ENCODE data around the gene IRX5. TPM values are rescaled to one million over a fixed set of nuclear protein-coding genes. Genes with fewer than 3 reads are reported as not detected.

Gene IRX5
- polyA plus RNA-seq, 4 donors = 1.3 to 10.7 (median 7.4) TPM

GRCh38 chr16:54929090-54930004 is 1.3 kb upstream of the IRX5 start:
- DNase-seq (ENCODE audit: low read depth in 4 of 4, low spot score in 3 of 4) = peak; percentile 95 to 99 (median 97)

DNA sequence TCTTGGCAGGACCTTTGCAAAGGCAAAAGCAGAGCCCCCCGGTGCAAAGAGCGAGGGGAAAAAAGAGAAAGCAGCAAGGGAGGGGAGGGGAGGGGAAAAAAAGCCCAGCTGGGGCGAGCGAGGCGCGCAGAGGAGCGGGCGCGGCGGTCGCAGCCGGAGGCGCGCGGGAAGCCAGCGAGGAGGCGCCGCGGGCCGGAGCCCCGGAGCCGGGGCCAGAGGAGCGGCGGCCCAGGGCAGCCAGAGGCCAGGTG is 129 bp downstream of the IRX5 start:
- no peak for DNase-seq (ENCODE audit: low read depth in 4 of 4, low spot score in 3 of 4)

DNA sequence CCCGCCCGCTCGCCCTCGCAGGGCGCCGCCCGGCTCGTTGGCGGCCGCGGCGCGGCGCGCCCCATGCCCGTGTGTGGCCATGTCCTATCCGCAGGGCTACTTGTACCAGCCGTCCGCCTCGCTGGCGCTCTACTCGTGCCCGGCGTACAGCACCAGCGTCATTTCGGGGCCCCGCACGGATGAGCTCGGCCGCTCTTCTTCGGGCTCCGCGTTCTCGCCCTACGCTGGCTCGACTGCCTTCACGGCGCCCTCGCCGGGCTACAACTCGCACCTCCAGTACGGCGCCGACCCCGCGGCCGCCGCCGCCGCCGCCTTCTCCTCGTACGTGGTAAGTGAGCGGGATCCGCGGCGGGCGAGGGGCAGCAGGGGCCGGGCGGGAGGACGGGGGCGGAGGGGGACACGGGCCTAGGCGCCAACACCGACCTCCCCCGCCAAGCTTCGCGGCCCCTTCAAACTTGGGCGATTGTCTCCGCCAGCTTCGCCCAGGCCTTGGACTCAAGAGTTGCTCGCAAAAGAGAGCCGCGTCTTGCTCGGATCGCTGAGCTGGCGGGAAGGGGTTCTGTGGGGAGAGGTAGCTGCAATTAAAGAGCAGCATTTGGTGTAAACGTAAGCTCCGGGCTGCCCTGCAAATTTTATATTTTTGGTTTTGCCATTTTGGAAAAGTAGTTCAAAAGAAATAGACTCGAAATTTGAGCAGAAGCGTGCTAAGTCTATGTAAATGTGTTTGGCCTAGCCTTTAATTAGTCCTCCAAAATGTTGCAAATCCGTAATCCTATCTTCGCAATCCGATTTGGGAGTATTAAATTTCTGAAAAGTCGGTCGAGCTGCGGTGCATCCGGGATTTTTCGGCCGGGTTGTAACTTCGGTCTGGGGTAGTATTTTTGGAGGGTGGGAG is 702 bp downstream of the IRX5 start:
- DNase-seq (ENCODE audit: low read depth in 4 of 4, low spot score in 3 of 4) = no peak

DNA sequence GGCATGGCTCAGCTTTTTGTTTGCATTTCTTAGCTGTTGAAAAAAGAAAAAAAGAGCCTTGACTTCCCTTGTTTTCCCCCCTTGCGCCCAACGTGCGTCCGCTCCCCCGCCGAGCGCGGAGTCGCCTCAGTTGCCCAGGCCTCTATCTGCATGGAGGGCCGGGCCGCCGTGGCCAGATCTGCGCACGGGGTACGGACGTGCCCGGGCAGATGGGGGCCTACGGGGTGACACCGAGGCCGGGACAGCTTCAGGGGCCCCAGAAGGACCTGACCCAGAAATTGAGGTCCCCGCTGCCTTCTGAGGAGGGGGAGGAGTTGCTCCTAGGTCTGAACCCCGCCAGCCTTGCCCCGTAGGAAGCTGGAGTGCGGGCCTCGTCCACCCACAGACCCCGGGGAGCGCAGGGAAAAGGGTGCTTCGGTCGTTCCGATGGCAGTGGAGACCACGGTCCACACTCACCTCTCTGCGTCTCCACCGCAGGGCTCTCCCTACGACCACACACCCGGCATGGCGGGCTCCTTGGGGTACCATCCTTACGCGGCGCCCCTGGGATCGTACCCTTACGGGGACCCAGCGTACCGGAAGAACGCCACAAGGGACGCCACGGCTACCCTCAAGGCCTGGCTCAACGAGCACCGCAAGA is 1.5 kb downstream of the IRX5 start:
- DNase-seq (ENCODE audit: low read depth in 4 of 4, low spot score in 3 of 4) = no peak

DNA sequence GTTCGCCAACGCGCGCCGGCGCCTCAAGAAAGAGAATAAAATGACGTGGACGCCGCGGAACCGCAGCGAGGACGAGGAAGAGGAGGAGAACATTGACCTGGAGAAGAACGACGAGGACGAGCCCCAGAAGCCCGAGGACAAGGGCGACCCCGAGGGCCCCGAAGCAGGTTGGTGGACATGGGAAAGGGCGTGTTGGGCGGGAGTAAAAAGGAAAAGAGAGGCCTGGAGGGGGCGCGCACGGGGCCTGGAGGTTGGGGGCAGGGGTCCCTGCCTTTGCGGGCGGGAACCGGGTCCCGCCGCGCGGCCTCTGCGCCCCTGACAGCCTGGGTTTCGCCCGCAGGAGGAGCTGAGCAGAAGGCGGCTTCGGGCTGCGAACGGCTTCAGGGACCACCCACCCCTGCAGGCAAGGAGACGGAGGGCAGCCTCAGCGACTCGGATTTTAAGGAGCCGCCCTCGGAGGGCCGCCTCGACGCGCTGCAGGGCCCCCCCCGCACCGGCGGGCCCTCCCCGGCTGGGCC is 2.1 kb downstream of the IRX5 start:
- DNase-seq (ENCODE audit: low read depth in 4 of 4, low spot score in 3 of 4) = no peak

DNA sequence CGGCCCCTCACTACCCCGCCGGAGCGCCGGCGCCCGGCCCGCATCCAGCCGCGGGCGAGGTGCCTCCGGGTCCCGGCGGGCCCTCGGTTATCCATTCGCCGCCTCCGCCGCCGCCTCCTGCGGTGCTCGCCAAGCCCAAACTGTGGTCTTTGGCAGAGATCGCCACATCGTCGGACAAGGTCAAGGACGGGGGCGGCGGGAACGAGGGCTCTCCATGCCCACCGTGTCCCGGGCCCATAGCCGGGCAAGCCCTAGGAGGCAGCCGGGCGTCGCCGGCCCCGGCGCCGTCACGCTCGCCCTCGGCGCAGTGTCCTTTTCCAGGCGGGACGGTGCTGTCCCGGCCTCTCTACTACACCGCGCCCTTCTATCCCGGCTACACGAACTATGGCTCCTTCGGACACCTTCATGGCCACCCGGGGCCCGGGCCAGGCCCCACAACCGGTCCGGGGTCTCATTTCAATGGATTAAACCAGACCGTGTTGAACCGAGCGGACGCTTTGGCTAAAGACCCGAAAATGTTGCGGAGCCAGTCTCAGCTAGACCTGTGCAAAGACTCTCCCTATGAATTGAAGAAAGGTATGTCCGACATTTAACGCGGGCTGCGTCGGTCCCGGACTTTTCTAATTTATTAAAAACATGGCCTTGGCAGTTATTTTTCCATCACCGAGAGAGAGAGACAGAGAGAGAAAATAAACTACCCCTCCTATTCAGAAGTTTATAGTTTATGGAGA is 2.8 kb downstream of the IRX5 start:
- DNase-seq (ENCODE audit: low read depth in 4 of 4, low spot score in 3 of 4) = no peak

GRCh38 chr16:54934481-54935265 is 4.0 kb downstream of the IRX5 start:
- no peak for DNase-seq (ENCODE audit: low read depth in 4 of 4, low spot score in 3 of 4)

DNA sequence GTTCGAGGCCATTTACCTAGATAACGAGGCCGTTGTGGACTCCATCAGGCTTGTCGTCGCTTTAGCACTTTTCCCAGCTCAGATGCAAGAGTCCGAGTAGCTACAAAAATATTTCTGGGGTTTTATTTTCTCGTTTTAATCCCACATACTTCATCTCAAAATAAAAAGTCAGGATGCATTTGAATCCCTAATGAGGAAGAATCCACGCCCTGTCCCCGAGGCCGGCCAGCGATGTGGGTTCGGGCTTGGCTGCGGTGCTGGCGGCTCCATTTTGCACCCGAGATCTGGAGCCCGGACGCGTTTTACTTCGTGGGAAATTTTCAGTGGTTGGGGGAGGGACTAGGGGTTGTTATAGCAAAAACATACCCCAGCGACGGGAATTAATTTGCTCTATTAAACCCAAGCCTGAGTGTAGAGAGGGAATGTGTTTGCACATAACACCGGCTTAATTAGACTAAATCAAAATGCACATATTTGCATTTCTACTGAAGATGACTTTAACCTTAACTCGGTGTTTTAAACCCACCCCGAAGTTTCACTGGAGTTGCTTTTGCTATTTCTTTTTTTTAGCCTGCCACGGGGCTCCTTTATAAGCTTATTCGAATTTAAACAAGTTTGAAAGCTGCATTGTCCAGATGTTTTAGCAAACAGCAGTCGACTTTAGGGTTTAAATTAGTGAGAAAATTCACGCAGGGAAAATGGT is 4.8 kb downstream of the IRX5 start:
- DNase-seq (ENCODE audit: low read depth in 4 of 4, low spot score in 3 of 4) = no peak

GRCh38 chr16:54936201-54936978 is 5.7 kb downstream of the IRX5 start:
- DNase-seq (ENCODE audit: low read depth in 4 of 4, low spot score in 3 of 4) = no peak

DNA sequence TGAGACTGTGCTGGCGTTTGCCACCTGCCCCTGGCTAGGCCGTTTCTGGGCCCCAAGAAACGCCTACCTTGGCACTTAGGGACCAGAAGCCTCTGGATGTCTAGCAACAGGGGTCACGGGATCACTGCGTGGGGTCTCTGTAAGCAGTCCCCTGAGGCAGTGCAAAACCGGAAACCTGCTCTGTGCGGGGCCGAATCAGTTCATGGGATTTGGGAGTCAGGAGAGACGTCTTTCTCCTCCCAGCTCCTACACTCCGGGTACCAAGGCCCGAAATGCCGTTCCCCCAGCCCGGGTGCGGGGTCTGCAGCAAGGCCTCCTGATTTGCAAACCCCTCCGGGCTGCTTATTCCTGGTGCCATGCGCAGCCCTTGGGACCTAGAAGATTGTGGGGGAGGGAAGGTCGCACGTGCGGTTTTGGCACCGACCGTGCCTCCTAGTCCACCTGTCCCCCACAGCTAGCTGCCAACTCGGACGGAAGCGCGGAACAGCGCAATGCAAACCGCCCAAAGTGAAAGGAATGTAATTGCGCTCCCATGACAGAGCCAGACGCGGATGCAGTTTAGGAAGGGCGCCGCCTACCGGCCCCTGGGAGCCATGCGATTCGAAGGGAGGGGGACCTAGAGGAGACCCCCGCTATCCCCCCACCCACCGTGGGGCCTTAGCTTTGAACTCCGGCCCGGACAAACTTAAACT is 6.5 kb downstream of the IRX5 start:
- DNase-seq (ENCODE audit: low read depth in 4 of 4, low spot score in 3 of 4) = no peak

DNA sequence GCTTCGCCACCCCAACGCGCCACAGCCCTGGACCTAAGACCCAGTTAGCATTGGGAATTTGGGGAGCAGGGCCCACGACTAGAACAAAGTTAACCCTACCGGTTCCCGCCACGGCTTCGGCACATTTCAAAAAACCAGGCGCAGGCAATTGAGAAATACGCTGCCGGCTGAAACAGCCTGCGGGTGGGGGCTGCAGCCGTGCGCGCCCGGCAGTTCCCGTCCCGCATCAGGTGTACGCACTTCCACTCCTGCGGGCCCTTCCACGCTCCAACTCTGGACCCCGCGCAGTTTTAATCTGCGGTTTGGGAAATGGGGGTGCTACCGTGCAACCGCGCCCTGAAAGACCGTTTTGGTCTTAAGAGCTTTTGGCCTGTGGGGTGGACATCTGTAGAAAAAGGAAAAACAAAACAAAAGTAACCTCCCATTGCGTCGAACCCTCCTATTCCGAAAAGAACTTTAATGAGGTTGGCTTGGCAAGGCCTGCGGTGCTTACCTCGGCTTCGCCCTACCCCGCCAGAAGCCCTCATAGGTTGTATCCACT is 7.1 kb downstream of the IRX5 start:
- no peak for DNase-seq (ENCODE audit: low read depth in 4 of 4, low spot score in 3 of 4)

DNA sequence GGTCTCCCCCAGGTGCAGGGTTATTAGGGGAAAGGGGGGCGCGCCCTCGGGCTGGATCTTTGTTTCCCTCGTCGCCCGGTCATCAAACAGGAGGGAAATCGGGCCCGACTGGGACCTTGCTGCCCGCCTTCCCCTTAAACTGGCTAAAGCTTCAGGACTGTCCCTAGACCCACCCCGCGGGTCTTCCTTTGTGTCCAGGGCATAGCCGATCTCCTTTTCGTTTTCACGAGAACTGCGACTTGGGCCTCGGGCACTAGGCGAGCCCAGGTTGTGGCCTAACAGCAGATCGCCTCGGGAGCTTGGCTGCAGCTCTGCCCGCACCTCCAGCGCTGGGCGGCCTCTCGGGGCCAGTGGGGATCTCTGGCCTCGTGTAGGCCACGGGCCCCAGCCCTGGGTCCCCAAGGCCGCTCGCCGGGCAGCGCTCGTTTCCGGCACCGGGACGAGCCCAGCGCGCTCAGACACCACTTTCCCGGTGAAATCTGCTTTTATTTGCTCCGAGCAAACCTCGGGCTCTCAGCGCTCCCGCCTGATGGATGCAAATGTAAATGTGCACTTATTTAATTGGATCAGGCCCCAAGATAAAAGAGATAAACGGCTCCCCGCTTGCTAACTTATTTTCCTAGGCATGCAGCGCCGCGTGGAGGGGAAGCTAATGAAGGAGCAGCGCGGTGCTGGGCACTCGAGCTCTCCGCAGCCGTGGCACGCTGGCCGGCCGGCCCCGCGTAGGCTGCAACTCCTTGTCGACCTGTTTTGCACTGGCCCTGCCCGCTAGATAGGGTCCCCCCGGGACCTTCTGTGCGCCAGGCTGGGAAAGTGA is 7.8 kb downstream of the IRX5 start:
- DNase-seq (ENCODE audit: low read depth in 4 of 4, low spot score in 3 of 4) = no peak

DNA sequence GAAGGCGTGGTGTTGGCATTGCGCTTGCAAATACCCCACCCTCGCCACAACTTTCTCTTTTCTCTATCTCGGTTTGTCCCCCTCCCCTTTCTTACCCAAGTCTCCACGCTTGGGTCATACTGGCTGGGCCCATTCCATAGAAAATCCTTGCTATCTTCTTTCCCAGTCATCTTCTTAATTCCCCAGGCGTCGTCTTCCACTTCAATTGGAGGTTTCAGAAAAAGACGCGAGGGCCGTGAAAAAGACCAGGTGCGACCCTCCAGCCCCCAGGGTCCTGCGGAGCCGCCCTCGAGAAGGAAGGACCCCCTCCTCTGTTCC is 8.3 kb downstream of the IRX5 start:
- no peak for DNase-seq (ENCODE audit: low read depth in 4 of 4, low spot score in 3 of 4)

GRCh38 chr16:54939510-54940278 is 9.0 kb downstream of the IRX5 start:
- DNase-seq (ENCODE audit: low read depth in 4 of 4, low spot score in 3 of 4) = no peak

DNA sequence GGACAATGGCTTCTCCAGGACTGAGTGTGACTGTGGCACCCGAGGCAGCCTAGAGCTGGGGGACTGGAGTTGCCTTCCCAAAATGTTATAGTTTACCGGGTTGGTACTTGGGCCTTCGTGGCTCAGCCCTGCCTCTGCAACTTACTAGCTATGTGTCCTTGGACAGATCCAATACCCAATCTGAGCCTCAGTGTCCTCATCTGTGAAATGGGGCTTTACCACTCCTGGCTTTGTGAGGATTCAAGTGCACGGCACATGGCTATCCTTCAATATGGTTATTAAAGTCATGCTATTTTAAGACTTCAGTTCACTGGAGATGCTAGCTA is 9.6 kb downstream of the IRX5 start:
- DNase-seq (ENCODE audit: low read depth in 4 of 4, low spot score in 3 of 4) = no peak

- no peak for DNase-seq (ENCODE audit: low read depth in 4 of 4, low spot score in 3 of 4)
Observed at GRCh38 chr16:54942353-54942943, 11.8 kb downstream of the IRX5 start.
